Coronary artery (tissue), 2 donors: Measurements from ENCODE around the gene PCNX2.

ENCODE experiments used
- DNase-seq: peaks from one replicate; pipeline ENCODE4 v3.0.0-alpha.2; 2017; ENCODE audit warnings: low spot score
- H3K27ac ChIP-seq, 2 donors: fragments of 200-600 bp; sonication (generic); one replicate each; pipeline ENCODE4 v1.5.1; 2016 to 2019
- H3K4me3 ChIP-seq: fragments of 200-600 bp; sonication (generic); 2 replicates; pipeline ENCODE4 v1.5.1; 2016; ENCODE audit warnings: mild to moderate bottlenecking, moderate library complexity
- CTCF ChIP-seq: fragments of 200-600 bp; sonication (generic); IDR thresholded peaks from one replicate; pipeline ENCODE4 v1.5.1; 2019; ENCODE audit warnings: antibody characterized with exemption

Gene PCNX2

DNA sequence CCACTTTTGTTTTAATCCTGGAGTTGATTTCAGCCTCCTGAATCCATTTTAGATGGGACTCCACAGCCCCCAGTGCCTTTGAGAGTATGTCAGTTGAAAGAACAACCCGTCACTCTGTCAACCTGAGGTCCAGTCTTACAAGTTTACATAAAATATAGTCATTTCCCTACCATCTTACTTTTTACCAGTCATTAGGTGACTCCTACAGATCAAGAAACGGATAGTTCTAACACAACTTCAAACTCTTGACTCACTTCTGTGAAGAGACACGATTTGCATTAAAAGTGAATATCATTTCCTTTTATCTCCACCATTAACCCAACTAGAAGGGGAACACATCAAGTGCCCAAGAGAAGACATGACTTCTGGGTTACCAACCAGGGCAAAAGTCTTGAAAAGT lies 198.0 kb downstream of the PCNX2 start:
- TF ChIP-seq CTCF = no peak

DNA sequence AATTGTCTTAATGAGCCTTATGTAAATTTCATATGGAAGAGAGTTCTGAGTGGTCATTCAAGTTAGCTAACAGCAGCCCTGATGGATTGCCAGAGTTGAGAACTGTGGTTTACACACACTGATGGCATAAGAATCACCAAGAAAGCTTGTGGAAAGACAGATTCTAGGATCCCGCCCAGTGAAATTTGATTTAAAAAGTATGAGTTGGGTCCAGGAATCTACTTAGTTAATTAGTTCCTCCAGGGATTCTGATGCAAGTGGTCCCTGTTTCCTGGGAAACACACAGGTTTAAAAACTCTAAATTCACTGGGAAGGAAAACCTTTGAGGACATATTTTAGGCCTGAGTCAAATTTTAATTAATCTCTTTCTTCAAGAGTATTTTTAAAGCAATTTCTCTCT lies 200.8 kb downstream of the PCNX2 start:
- DNase-seq = no peak
- no peak overlapping the region for H3K4me3 ChIP-seq
- H3K27ac ChIP-seq = no peak overlapping the region
- TF ChIP-seq CTCF = no peak

More for the DNA sequence above, 198.0 kb downstream of the PCNX2 start:
- no peak for DNase-seq
- H3K4me3 ChIP-seq = no peak overlapping the region
- H3K27ac ChIP-seq = no peak overlapping the region

DNA sequence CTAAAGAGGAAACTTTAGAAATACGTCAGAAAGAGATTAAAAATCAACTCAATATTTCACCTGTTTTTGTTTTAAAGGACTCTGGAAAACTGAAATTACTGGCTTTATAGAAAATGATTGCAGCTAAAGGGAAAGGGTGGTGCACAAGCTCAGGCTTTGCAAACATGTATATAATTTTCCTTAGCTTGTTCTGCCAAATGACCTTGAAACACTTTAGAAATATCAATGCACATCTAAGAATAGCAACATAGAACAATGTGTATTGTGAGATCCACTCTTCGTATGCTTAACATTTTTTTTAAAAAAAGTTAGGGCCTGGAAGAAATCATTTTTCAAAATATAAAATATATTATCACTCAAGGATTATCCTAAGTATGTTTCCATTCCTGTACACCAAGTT lies 201.3 kb downstream of the PCNX2 start:
- DNase-seq = no peak
- Histone ChIP-seq H3K4me3 (no peak overlapping the region), H3K27ac (no peak overlapping the region)
- no peak for TF ChIP-seq CTCF

DNA sequence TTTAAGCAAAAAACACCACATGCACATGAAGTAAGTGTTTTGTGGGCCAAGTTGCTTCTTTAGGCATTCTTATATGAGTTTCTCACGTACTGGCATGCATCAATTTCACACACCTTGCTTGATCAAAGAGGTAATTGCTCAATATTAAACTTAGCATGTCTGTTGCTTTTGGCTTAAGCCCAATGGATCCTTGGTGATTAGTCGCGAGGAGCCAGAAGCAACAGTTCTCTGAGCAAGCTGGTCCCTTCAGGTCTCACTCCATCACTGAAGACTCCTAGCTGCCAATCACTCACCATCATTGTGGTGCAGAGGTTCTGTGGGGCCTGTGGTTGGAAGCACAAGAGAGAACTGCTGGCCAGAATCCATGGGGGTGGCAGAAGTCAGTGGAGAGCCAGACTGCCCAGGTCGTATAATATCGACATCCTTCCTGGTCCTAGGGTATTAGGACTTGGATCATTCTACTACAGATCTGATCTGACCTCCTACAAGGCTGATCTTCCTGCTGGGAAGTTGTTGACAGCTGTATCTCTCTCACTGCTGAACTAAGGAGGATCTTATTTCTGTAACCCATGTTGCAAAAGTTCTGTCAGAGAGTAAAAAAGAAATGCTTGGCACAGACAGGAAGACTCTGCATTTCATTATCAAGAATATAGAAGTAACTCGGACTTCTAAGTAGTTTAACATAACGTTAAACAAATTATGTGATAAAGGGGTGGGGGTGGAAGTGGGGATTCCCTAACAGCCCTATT lies 204.6 kb downstream of the PCNX2 start:
- Histone ChIP-seq H3K27ac (no peak overlapping the region), H3K4me3 (no peak overlapping the region)
- no peak for DNase-seq
- TF ChIP-seq CTCF = no peak

GRCh38 chr1:233089251-233089650 lies 206.3 kb downstream of the PCNX2 start:
- no peak for TF ChIP-seq CTCF
- DNase-seq = no peak
- H3K27ac ChIP-seq = no peak overlapping the region
- no peak overlapping the region for H3K4me3 ChIP-seq

DNA sequence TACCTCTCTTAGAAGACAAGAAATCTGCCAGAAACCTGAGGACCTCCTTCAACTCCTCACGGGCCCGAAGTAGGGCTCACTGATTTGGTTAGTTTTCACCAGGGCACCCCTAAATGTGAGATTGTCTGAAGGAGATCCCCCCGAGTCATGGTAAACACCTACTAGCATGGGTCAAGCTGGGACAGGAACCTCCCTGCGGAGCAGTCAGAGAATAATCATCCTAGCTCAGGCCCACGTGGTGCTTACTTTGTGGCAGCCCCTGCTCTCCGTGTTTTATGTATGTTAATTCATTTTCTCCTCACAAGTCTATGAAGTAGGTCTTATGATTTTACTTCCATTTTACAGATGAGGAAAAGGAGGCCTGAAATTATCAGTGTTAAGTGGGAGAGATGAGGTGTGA lies 206.9 kb downstream of the PCNX2 start:
- Histone ChIP-seq H3K27ac (no peak overlapping the region), H3K4me3 (no peak overlapping the region)
- DNase-seq = no peak
- TF ChIP-seq CTCF = no peak
